Ecto neural progenitor cell (in vitro differentiated cells): ENCODE data around the gene C1QTNF12.
"Not testable (repeated sequence)": the region's sequence is repeated elsewhere in the genome, so short reads cannot be mapped to it uniquely, and the experiment has no call there.

Experiments used
- DNase-seq: peaks from one replicate; pipeline ENCODE4 v3.0.0-alpha.2; 2018; ENCODE audit warnings: low spot score

Gene C1QTNF12

DNA sequence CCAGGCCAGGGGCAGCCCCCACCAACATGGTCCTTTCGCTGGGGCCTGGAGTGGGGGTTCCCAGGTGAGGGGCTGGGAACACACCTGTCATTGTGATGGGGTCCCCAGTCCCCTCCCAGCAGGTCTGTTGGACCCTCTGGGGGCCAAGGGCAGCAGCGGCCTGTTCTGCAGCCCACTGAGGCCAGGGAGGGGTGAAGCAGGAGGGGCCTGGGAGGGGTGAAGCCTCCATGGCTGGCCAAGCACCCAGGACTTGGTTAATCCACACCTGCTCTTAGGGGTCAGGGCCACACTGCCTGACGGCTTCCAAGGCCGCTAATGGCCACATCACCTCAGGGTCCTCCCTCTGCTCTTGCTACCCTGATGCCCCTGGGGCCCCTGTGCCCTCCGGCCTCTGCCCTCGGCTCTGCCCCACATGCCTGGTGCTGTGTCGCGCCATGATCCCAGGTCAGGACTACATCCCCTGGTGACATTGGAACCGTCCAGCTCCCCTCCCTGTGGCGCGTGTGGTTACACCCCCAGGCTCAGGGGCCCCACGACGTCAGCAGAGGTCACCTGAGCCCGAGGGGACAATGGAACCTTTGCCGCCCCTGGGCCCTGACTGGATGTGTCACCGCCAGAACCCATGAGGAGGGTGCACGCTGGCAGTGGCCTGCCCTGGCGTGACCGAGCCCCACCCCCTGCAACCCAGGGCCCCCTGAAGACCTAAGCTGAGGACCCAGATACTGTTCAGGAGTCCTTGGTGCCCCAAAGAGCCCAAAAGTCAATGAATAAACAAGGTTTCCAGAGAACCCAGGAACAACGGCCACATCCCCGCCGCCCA is 47.2 kb downstream of the C1QTNF12 start:
- no peak for DNase-seq

DNA sequence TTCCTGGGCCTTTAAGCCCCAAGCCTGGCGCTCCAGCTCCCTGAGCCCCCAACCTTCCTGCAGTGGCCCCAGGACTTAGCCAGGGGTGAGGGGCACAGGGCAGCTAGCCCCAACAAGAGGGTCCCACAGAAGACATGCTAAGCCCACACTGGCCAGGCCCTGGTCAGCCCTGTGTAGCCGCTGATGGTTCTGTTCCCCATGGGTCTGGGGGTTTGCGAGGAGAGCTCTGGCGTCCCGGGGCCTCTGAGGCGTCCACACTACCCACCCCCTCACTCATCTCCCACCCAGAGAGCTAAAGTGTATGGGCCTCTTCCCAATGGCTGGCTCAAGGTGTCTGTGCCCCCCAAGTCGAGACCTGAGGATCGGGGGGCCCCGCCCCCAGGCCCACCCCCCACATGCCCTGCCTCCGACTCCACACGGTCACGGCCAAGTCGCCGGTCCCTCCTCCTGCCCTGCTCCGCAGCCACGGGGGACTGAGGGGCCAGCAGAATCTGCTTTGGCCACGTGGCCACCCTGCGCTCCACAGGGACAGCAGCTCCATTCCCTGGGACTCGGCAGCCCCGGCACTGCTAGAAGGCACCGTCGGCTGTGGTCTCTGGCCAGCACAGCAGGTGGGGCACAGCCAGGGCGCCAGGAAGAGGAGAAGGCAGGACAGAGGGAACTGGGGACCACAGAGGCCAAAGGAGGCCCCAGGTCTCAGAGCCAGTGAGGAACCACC is 47.9 kb downstream of the C1QTNF12 start:
- no peak for DNase-seq

DNA sequence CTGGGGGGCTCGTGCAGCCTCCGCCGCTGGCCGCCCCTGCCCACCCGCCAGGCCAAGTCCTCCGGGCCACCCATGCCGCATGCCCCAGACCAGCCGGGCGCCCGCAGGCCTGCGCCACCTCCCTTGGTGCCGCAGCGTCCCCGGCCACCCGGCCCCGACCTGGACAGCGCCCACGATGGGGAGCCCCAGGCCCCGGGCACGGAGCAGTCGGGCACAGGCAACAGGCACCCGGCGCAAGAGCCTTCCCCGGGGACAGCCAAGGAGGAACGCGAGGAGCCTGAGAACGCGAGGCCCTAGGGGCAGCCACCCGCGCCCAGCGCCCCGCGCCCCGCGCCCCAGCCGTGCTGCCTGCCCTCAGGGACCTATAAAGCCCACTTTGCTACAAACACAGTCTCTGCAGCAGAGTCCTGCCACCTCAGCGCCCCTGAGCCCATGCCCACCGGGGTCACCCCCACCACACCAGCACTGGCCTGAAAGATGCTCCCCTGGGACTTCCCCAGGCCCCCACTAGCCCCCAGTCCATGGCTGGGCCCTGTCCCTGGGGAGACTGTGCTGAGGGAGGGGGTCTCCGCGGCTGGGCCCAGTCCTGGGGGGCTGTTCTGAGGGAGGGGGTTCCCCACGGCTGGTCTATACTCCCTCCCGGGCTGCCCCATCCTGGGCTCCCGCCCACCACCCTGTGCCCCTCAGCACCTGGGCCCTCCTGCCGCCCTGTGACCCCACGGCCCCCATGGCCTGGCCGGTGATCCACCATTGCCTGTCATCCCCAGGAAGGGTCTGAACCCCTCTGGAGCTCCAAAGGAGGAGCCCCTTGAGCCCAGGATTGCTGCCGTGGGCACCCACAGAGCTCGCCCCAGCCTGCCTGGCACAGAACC is 48.7 kb downstream of the C1QTNF12 start:
- no peak for DNase-seq

DNA sequence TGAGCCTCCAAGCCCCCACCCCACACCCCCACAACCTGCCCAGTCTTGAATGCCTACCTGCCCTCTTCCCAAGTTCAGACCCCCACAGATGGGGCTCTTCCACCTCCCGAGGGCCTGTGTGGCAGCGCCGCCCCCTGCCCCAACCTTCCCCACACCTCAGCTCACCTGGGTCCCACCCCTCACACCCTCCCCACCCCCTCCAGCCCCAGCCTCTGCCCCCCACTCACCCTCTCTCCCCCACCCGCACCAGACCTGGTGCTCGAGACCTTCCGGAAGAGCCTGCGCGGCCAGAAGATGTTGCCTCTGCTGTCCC is 49.4 kb downstream of the C1QTNF12 start:
- no peak for DNase-seq

DNA sequence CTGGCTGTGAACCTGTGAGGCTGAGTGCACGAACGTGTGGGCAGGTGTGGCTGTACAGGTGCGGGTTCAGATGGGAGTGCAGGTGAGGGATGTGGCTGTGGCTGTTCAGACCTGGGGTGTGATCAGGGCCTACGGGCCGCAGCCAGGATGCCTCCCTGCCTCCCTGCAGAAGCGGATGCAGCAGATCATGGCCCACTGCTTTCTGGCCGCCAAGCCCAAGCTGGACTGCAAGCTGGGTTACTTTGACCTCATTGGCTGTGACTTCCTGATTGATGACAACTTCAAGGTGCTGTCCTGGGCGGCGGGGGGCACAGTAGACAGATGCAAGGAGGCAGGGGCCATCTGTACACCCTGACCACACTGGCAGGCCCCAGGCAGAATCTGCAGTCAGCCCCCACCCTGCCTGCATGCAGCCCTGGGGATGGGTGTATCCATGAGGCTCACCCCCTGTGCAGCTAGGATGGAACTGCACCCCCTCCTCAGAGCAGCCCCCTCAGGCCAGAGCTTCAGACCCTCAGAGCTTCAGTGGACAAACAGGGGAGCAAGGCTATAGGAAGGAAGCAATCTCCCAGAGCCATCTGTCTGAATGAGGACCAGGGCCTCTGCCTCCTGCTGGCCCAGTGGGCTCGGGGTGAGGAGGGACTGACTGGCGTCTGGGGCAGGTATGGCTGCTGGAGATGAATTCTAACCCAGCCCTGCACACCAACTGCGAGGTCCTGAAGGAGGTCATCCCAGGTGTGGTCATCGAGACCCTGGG is 49.9 kb downstream of the C1QTNF12 start:
- no peak for DNase-seq

DNA sequence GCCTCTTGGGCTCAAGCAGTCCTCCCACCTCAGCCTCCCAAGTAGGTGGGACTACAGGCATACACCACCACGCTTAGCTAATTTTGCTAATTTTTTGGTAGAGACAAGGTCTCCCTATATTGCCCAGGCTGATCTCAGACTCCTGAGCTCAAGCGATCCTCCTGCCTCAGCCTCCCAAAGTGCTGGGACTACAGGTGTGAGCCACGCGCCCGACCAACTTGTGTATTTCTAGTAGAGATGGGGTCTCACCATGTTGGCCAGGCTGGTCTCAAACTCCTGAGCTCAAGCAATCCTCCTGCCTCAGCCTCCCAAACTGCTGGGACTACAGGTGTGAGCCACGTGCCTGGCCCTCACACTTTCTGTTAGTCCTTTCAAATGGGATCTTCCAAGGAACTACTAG is 50.8 kb downstream of the C1QTNF12 start:
- DNase-seq = not testable (repeated sequence)

DNA sequence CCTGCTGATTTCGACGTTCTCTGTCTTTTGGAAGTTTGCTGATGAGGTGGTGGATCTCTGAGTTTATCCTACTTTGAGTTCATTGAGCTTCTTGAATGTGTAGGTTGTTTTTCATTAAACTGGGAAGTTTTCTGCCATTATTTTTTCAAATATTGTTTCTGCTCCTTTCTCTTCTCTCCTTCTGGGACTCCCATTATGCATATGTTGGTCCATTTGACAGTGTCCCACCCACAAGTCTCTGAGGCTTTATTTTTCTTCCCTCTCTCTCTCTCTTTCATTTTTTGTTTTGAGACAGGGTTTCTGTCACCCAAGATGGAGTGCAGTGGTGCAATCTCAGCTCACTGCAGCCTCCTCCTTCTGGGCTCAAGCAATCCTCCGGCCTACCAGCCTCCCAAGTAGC is 51.8 kb downstream of the C1QTNF12 start:
- DNase-seq = no peak
